Coronary artery (tissue), 2 donors: ENCODE data around the gene CYP2A6.

Source experiments
- DNase-seq: peaks from one replicate; pipeline ENCODE4 v3.0.0-alpha.2; 2017; ENCODE audit warnings: low spot score
- H3K27ac ChIP-seq, 2 donors: fragments of 200-600 bp; sonication (generic); one replicate each; pipeline ENCODE4 v1.5.1; 2016 to 2019
- H3K4me3 ChIP-seq: fragments of 200-600 bp; sonication (generic); 2 replicates; pipeline ENCODE4 v1.5.1; 2016; ENCODE audit warnings: mild to moderate bottlenecking, moderate library complexity
- TF ChIP-seq, protein P1 (sequence below): fragments of 200-600 bp; sonication (generic); IDR thresholded peaks from one replicate; pipeline ENCODE4 v1.5.1; 2019; ENCODE audit warnings: antibody characterized with exemption

The CYP2A6 gene

GRCh38 chr19:40798683-40799557, 51.3 kb downstream of the CYP2A6 start, which contains the start of gene EGLN2:
Gene EGLN2 (plus strand): TSS chr19:40799191. CDS start chr19:40800573, 1,382 bp downstream.
- DNase-seq = peak; percentile 100
- H3K27ac ChIP-seq = peak within 1 kb of the TSS; percentile 91 to 96
- TF ChIP-seq, protein P1, sequence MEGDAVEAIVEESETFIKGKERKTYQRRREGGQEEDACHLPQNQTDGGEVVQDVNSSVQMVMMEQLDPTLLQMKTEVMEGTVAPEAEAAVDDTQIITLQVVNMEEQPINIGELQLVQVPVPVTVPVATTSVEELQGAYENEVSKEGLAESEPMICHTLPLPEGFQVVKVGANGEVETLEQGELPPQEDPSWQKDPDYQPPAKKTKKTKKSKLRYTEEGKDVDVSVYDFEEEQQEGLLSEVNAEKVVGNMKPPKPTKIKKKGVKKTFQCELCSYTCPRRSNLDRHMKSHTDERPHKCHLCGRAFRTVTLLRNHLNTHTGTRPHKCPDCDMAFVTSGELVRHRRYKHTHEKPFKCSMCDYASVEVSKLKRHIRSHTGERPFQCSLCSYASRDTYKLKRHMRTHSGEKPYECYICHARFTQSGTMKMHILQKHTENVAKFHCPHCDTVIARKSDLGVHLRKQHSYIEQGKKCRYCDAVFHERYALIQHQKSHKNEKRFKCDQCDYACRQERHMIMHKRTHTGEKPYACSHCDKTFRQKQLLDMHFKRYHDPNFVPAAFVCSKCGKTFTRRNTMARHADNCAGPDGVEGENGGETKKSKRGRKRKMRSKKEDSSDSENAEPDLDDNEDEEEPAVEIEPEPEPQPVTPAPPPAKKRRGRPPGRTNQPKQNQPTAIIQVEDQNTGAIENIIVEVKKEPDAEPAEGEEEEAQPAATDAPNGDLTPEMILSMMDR = no peak
- H3K4me3 ChIP-seq = peak within 1 kb of the TSS; percentile 98

DNA sequence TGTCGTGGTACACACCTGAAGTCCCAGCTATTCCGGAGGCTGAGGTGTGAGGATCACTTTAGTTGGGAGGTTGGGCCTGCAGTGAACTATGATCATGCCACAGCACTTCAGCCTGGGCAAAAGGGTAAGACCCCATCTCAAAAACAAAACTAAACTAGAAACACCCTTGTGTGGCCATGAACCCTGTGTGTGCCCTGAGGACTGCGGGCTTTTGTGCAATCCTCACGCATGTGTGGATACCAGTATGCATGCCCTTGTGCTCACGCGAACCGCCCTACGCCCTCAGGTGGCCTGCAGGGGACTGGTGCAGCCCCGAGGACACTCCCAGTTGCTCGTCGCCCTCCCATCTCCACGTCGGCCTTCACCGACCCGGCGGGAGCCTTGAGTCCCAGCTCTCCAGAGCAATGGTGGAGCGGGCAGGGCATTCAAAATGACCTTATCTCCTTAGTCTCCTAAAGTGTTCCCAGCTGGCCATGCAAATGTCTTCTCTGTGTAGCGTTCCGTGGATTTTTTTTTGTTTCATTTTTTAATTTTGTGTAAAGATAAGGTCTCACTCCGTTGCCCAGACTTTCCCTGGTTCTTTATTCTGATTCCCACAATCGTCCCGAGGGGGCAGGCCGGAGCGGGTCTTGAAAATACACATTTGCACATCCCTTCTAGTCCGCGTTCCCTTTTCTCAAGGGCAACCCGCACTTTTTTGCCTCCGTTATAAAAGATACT, 52.1 kb downstream of the CYP2A6 start:
- TF ChIP-seq, protein P1 = no peak
- no peak for DNase-seq
- Histone ChIP-seq H3K4me3 (peak overlapping the region; percentile 98), H3K27ac (peak overlapping the region; percentile 91 to 96)

DNA sequence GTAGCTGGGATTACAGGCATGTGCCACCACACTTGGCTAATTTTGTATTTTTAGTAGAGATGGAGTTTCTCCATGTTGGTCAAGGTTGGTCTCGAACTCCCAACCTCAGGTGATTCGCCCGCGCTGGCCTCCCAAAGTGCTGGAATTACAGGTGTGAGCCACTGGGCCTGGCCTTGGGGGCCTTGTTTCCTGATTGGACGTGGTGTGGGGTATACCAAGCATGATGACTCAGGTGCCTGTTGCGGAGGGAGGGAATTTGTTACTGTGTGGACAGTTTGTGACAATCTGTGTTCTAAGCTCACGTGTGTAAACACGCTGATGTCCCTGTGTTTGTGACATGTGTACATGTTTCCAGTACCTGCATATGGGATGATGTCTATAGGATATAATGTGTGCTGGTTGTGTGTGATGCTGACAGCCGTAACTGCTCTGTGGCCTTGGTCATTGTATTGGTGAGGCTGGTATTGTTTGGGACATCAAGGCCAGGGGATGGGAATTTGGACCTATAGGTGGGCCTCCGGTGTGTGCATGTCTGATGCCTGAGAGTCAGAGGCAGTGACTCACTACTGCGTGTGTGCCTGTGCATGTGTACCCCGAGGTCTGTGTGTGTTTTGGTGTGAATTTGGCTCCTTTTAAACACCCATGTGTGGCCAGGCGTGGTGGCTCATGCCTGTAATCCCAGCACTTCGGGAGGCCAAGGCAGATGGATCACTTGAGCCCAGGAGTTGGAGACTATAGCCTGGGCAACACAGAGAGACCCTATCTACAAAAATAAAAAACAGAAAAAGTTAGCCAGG, 52.9 kb downstream of the CYP2A6 start:
- no peak for DNase-seq
- Histone ChIP-seq H3K4me3 (peak overlapping the region; percentile 98), H3K27ac (peak overlapping the region; percentile 91 to 96)
- TF ChIP-seq, protein P1 = no peak
